Left cardiac atrium (tissue), 4 donors: ENCODE measurements around the gene OSBPL10. TPM values are rescaled to one million over a fixed set of nuclear protein-coding genes. Genes with fewer than 3 reads are reported as not detected.
A peak's percentile ranks its signal among the peaks of the same experiment; 100 is the strongest.

Source experiments
- ATAC-seq, 2 donors: fragments of 200-7000 bp; cut with Tn5 transposase; one replicate each; pipeline ENCODE4 v1.9.1; 2020; ENCODE audit warnings: mild to moderate bottlenecking in 2 of 2, moderate library complexity in 2 of 2
- DNase-seq: peaks from one replicate; pipeline ENCODE4 v3.0.0-alpha.2; 2020
- intact Hi-C, 2 donors: fragments of 100-400 bp; cut with DNase I; formaldehyde crosslinking; loops; one replicate each; pipeline versions ENCODE4 v1.14.1 to v1.15.1; 2022 to 2023
- total RNA-seq, 2 donors: library from RNA; stranded (reverse); fragmentation: NEBNext Ultra II Directional; extraction: Animal tissue kit (Norgen Biotek cat#: 25700); gene quantifications; one replicate each; pipeline ENCODE4 v1.2.1, GENCODE V29; 2021
- donor health status: DM: no; HTN: yes; CAD: no.
- donor health status: DM: no; HTN: yes; CAD: no; lungs with severe emphysema.
- donor health status: DM: yes; HTN: yes; CAD: no.
- donor health status: Dilated cardiomyopathy.

OSBPL10 gene
- total RNA-seq, 2 donors from 2014 or later, result 5.7 to 5.8 TPM

DNA sequence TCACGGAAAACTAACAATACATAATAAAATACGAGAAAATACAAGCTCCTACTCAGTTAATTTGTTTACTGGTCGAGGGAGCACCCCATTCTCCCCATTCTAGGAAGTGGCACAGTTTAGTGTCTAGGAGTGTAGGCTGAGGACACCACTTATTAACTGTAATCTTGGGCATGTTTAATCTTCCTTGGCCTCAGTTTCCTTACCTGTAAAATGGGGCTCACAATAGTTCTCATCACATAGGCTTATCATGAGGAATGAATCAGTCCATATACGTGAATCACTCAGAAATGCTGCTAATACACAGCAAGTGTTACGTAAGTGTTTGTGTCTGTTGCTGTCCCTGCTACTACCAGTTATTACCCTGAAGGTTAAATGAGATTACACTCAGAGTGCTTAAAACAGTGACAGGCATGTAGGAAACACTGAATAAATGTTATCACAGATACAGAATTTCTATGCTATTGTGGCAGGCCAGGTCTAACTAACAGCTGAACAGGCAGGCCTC is 210.2 kb downstream of the OSBPL10 start:
- DNase-seq (no peak), ATAC-seq (no peak)
- intact Hi-C loops, result no loop called here

DNA sequence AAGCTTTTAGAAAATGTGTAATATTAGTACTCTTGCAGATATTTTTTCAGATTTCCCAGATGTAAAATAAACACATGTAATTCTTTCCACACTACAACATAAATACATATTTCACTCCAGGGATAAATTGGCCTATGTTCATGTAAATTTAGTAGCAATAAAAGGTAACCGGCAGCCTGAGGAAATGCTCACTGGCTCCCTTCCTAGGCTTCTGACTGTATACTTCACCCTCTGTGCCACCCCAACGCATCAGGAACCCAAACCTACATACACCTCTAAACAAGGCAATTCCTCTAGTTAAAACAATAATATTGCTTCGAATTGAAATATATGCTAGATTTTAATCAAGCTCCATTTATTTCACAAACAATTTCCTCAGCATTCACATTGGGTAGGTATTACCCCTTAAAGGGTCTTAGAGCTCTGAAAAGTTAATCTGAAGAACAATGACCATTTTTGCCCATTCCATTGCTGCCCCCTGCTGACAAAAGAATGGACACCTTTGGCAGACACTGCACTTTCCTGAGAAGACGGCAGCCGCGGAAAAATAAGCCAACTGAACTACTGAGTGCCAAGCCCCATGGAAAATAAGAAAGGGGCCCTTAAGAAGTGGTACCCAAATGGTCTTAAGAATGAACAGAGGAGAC is 212.5 kb downstream of the OSBPL10 start:
- ATAC-seq (peak; percentile 58 to 63), DNase-seq (peak; percentile 63)
- intact Hi-C loops, result loop anchor here (5.0 to 10.0 kb wide), 4 partner anchors 154 to 1004 kb away; no protein-coding TSS in a partner anchor

DNA sequence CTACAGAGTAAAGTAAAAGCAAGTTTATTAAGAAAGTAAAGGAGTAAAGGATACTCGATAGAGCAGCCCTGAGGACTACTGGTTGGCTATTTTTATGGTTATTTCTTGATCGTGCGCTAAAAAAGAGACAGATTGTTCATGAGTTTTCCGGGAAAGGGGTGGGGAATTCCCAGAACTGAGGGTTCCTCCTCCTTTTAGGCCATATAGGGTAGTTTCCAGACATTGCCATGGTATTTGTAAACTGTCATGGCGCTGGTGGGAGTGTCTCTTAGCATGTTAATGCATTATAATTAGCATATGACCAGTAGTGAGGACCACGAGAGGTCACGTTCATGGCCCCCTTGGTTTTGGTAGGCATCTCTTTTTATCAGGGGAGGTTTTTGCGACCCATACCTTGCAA is 213.1 kb downstream of the OSBPL10 start:
- no peak for DNase-seq
- intact Hi-C loops, result loop anchor here (2.0 to 10.0 kb wide), 5 partner anchors 153 to 1003 kb away; no protein-coding TSS in a partner anchor
- ATAC-seq, result no peak

DNA sequence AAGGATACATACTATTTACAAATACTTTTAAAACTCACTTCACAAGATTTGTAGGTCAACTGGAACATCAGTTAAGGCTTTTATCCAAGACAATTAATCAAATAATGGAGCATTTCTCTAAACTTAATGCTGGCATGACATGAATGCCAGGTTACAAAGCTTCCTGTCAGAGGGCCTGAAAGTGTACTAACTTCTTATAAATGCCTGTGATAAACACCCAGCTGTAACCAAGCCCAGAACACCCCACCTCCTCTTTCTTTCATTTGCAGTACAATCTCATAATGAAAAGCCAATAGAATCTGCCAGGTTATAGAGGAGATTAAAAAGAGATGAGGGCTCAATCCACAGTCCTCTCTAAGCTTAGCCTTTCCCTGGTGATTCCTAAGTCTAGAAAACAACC is 214.4 kb downstream of the OSBPL10 start:
- no peak for ATAC-seq
- intact Hi-C loops, result loop anchor here (2.0 to 10.0 kb wide), 5 partner anchors 152 to 1002 kb away; no protein-coding TSS in a partner anchor
- DNase-seq, result no peak

DNA sequence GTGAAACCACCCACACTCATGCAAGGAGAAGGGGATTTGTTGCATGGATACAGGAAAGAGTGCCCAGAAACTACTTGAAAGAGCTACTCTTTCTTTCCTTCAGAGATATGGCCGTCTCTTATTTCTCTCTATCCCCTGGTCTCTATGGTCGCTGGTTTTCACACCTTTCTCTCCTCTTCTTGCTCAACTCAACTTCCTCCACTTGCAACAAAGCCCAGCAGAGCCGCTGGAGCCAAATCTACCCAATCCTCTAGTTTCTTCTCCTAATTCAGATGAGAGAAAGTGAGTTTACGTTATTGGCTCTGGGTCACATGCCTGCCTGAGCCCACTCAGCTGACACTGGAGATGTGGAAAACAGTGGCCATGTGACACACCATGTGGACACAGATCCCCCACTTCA is 215.2 kb downstream of the OSBPL10 start:
- ATAC-seq, result no peak
- no peak for DNase-seq
- intact Hi-C loops, result loop anchor here (2.0 to 10.0 kb wide), 5 partner anchors 151 to 1001 kb away; no protein-coding TSS in a partner anchor

DNA sequence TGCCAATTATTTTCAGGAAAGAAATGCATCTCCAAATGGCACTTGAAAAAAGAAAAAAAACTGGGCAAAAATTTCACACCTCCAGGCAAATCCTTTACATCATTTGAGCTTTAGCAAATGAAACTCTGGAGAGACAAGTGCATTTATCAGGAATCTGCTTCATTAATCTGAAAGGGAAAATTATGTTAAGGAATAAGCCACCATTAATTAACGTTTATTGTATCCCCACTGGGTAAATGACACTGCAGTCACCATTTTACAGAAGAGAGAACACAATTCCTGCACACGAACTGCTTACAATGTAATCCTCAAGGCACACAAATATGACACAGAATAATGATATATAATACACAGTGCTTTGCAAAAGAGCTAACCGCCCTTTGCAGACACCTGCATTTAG is 217.3 kb downstream of the OSBPL10 start:
- DNase-seq, result no peak
- intact Hi-C loops, result loop anchor here (10.0 kb wide), 3 partner anchors 149 to 999 kb away; no protein-coding TSS in a partner anchor
- no peak for ATAC-seq

DNA sequence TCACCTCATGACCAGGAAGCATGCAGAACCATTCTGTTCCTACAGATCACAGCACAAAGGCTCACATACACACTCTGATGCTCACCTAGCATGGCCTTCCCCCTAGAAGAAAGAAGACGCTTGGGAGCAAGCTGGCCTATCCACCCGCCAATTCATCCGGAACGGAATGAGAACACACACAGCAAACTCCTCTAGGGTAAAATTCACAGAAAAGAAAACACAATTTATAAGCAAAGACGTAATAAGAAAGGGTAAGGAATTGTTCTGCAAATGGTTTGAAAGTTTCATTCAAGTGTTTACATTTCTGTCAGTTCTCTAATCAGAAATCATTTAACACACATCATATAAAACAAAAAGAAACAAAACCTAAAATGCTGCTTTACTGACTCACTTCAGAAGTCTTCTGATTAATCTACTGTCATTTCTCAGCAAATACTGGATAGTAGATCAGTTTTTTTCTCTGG is 218.1 kb downstream of the OSBPL10 start:
- intact Hi-C loops, result loop anchor here (10.0 kb wide), 3 partner anchors 148 to 998 kb away; no protein-coding TSS in a partner anchor
- ATAC-seq (no peak), DNase-seq (no peak)

DNA sequence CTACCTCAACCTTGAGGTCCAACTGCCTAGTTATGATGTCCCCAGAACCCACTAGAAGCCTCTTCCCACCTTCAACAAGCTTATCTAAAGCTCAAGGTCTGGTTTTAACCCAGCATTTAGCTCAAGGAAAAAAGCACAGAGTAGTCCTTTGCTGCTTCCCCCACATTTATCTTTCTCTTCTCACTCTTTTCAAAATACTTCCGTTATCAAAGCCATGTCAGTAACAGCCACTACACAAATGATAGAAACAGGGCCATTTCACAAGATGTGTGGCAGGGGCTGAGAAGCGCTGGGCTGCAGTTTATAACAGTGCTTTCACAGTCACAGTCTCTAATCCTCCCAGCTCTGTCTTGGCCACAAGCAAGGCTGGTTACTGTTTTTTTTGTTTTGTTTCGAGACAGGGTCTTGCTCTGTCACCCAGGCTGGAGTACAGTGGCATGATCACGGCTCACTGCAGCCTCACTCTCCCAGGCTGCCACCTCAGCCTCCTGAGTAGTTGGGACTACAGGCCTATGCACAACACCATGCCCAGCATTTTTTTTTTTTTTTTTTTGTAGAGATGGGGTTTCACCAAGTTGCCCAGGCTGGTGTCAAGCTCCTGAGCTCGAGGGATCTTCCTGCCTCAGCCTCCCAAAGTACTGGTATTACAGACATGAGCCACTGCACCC is 218.8 kb downstream of the OSBPL10 start:
- ATAC-seq (peak; percentile 81 to 90), DNase-seq (no peak)
- intact Hi-C loops, result loop anchor here (10.0 kb wide), 3 partner anchors 147 to 997 kb away; no protein-coding TSS in a partner anchor

DNA sequence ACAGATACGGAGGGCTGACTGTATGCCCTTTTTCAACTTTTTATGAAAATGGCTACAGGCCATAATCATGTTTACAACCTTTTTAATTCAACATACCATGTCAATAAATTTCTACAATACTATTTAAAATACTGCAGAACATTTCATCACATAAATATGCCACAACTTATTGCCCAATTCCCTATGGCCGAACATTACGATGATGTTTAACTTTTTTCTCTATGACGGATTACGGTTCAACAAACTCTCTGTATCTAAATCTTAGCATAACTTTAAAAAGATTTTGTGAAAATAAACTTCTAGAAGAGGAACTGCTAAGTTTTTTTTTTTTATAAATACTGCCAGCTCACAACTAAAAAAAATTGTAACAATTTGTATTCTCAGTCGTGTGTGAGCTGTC is 220.4 kb downstream of the OSBPL10 start:
- ATAC-seq, result no peak
- intact Hi-C loops, result loop anchor here (10.0 kb wide), 3 partner anchors 146 to 996 kb away; no protein-coding TSS in a partner anchor
- DNase-seq, result no peak

DNA sequence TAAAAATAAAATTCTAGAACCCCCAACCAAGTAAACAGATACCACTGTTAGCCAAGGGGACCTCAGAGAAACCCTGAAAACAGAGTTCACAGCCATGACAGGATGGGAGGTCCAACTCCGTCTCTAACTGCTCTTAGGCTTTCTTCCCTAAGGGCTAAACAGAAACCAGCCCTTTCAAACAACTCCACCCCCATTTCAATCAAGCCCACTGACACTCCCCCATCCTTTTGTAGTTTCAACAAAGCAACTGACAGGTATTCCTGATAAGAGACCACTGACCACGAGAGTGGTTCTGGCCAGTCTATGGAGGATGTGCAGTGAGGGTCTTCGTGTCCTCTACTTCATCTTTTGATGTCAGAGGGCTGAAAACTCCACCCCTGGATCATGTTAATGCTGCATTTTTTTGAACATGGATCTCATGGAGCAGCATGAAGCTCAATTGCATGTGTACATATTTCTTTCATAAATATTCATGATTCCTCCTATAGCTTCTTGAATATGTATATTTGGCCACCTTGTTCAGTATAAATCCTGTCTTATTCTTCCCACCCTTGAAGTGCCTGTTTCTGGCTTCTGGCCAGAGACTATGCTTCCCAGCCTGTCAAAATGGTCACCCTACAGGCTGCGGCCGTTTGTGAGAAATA is 222.6 kb downstream of the OSBPL10 start:
- intact Hi-C loops, result no loop called here
- no peak for ATAC-seq
- no peak for DNase-seq

DNA sequence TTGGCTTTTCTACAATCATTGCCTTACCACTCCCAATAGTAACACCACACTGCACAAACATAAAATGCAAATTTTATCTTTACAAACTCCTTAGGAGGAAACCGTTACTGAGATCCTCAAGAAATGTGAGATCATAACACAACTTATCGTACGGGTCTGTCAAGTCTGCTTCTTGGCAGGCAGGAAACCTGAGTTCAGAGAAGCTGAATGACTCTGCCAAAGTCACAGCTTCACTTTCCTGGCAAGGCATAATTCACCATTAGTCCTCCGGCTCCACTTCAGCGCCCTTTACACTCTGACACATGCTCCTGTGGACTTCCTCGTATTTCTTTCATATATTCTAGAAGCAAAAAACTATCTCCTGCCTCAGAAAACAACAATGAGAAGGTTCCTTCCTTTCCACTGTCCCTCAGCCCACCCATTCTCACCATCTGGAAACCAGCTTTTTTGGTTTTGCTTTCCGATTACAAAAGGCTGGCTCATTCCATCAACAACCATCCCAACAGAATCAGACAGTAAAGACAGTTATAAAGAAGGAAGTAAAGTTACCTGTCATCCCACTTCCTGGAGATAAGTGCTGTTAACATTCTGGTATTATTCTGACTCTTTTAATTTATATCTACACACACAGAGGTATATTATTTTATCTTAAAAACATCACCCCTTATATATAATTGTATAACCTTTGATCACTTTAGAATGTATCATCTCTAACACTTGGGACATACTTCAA is 225.0 kb downstream of the OSBPL10 start:
- DNase-seq (no peak), ATAC-seq (no peak)
- intact Hi-C loops, result no loop called here

DNA sequence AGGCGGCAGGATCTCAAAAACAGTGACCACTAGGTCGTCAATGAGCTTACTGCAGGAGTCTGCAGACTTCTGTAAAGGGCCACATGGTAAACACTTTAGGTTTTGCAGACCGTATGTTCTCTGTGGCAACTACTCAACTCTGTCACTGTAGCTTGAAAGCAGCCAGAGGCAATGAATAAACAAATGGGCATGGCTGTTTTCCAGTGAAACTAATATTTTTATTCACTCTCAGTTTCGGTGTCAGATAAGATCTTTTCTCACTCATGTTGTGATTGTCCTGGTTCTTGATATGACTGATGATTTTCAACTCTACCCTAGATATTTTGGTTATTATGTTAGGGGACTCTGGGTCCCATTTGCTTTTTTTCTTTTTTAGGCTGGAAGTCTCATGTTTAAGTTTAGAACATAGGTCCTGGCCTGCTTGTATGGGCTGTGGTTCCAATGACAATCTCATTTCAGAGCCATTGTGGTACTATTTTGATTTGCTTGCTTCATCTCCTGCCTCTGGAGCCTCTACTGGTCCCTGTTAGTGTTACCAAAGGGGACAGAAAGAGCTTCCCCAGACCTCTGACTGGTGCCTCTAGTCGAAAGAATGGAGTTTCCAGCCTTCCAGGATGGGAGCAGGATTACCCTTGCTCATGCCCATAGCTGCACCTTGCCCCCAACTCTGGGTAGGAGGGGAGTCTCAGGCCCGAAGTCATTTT is 226.3 kb downstream of the OSBPL10 start:
- DNase-seq (no peak), ATAC-seq (no peak)
- intact Hi-C loops, result no loop called here

DNA sequence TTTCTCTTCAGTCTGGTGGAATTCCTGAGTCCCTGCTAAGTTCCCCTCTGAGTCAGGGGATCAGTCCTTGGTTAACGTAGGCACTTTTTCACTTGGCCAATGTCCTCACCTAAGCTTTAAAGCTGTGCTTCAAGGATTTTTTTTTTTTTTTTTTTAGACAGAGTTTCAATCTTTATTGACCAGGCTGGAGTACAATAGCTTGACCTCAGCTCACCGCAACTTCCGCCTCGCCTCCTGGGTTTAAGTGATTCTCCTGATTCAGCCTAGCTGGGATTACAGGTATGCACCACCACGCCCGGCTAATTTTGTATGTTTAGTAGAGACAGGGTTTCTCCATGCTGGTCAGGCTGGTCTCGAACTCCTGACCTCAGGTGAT is 228.0 kb downstream of the OSBPL10 start:
- no peak for DNase-seq
- intact Hi-C loops, result no loop called here
- ATAC-seq, result no peak

DNA sequence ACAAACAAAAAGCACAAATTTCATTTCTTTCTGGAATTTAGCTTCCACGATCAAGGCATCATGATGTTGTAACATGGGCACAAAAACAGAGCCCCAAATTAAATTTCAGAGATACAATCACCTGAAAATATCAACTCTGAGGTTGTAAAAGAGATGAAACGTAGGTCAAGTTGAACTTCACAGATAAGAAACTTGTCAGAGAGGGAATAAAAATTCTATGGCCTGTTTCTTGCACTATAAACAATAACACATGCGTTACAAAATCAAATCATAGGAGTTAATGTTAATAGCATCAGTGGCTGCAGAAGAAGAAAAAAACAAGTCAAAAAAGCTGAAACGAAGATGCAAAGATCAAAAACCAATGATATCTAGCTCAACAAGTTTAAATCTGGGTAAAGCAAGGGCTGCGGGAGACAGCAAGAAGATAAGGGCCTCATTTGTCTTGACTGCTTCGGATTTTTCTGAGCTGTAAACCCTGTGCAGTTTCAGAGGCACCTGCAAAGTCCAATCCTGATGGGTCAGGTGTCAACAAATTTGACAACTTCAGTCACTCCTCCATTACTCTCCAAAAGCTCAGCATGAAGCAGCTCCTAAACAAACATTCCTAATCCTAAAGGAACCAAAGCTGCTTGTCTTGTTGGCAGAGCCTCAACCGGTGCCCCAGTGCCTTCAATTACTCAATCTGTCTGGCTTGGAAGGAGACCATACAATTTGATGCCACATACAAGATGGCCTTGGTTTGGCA is 228.6 kb downstream of the OSBPL10 start:
- no peak for ATAC-seq
- intact Hi-C loops, result no loop called here
- DNase-seq, result no peak

DNA sequence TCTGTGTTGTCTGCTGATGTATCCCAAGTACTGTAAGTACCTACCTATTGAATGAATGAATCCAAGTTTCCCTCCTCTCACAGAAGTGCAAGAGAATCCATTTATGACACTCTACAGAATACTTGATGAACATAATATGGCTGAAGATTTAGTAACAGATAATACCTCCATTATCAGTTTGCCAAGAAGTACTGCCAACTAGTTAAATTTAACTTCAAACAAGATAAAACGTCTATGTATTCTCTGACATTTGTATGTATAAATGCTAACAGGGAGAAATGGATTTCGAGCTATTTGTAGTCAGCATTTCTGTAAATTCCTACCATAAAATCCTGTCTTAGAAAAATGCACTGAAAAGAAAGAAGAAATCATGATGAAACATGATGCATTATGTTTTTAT is 230.7 kb downstream of the OSBPL10 start:
- no peak for DNase-seq
- intact Hi-C loops, result no loop called here
- ATAC-seq, result no peak

DNA sequence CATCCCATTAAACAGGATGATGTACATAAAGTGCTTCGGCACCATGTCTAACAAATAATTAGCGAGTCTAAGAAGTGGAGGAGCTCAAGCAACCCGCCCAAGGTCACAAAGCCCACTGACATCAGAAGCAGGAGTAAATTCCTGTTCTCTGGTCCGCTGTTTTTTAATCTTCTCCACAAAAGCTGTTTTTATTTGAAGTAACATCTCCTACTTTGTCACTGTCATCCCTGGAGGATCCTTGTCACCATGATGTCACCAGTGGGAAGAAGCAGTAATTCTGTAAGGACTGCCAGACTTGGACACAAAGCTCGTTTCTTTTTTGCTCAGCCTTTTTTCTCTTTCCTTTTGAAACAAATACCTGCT is 232.1 kb downstream of the OSBPL10 start:
- no peak for ATAC-seq
- no peak for DNase-seq
- intact Hi-C loops, result no loop called here

DNA sequence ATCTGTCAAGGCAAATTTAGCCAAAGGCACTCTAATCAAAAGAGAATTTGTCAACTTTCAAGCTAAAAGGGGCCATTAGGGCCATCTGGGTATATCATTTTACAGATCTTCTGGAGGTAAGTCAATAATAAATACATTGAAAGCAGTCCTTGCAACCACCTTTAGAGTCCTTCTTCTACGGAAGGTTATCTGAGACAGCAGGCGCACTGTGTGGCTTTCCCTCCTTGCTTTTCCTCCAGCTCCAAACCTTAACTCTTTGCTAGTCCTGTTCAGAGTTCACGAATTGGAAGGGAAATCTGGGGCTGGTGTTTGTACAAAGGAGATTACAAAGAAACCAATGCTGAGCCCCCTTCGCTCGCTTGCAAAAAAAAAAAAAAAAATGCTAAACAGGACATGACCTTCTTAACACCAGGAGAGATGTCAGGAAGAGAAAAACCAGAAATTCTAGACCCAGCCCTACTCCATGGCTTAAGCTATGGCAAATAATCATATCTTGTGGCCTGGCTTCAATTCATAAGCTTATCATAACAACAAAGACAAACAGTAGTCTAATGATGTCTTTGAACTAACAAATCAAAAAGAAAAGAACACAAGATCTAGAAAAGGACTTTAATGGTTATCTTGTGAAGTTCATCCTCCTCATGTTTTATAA is 232.7 kb downstream of the OSBPL10 start:
- no peak for ATAC-seq
- intact Hi-C loops, result no loop called here
- DNase-seq, result no peak
